Hematopoietic multipotent progenitor cell treated with erythropoietin and hydrocortisone succinate and interleukin-3 and kit ligand, for 17 days (in vitro differentiated cells): ENCODE measurements around the gene ZBTB46.
"Not testable (repeated sequence)": the region's sequence is repeated elsewhere in the genome, so short reads cannot be mapped to it uniquely, and the experiment has no call there.

Experiments used
- DNase-seq: peaks from one replicate; pipeline ENCODE4 v3.0.0-alpha.2; 2015; ENCODE audit warnings: low spot score

Gene ZBTB46

GRCh38 chr20:63814891-63815614 is 16.0 kb downstream of the ZBTB46 start:
- no peak for DNase-seq

GRCh38 chr20:63811491-63811875 is 19.6 kb downstream of the ZBTB46 start:
- DNase-seq: no peak

GRCh38 chr20:63810730-63811490 is 20.2 kb downstream of the ZBTB46 start:
- DNase-seq: no peak

GRCh38 chr20:63809856-63810255 is 21.2 kb downstream of the ZBTB46 start:
- DNase-seq: no peak

GRCh38 chr20:63808964-63809674 is 21.9 kb downstream of the ZBTB46 start:
- DNase-seq: no peak

GRCh38 chr20:63808145-63808724 is 22.8 kb downstream of the ZBTB46 start:
- DNase-seq: no peak

GRCh38 chr20:63807654-63808053 is 23.4 kb downstream of the ZBTB46 start:
- no peak for DNase-seq

- DNase-seq: no peak
Observed at GRCh38 chr20:63804308-63804636, 26.8 kb downstream of the ZBTB46 start.

- no peak for DNase-seq
Observed at GRCh38 chr20:63802469-63803240, 28.4 kb downstream of the ZBTB46 start.

GRCh38 chr20:63801174-63801573 is 29.9 kb downstream of the ZBTB46 start:
- not testable (repeated sequence) for DNase-seq

- DNase-seq: not testable (repeated sequence)
Observed at GRCh38 chr20:63800411-63800810, 30.7 kb downstream of the ZBTB46 start.

GRCh38 chr20:63799127-63799526 is 31.9 kb downstream of the ZBTB46 start:
- DNase-seq: not testable (repeated sequence)

- DNase-seq: not testable (repeated sequence)
Observed at GRCh38 chr20:63797175-63797574, 33.9 kb downstream of the ZBTB46 start.

- DNase-seq: no peak
Observed at GRCh38 chr20:63795178-63795830, 35.8 kb downstream of the ZBTB46 start.

- DNase-seq: no peak
Observed at GRCh38 chr20:63794614-63795013, 36.5 kb downstream of the ZBTB46 start.

GRCh38 chr20:63792866-63793265 is 38.2 kb downstream of the ZBTB46 start:
- no peak for DNase-seq

- no peak for DNase-seq
Observed at GRCh38 chr20:63791497-63792156, 39.4 kb downstream of the ZBTB46 start.

GRCh38 chr20:63790572-63791168 is 40.4 kb downstream of the ZBTB46 start:
- DNase-seq: no peak

GRCh38 chr20:63789836-63790571 is 41.1 kb downstream of the ZBTB46 start:
- no peak for DNase-seq

GRCh38 chr20:63787749-63788148 is 43.3 kb downstream of the ZBTB46 start:
- no peak for DNase-seq
